Activated gamma-delta T cell (primary cell): ENCODE measurements around the gene TAL1.
"Not testable (repeated sequence)": the region's sequence is repeated elsewhere in the genome, so short reads cannot be mapped to it uniquely, and the experiment has no call there.

Experiments
- DNase-seq: peaks from one replicate; lab custom pipeline; 2025; lab: John Stamatoyannopoulos, UW

The TAL1 gene

DNA sequence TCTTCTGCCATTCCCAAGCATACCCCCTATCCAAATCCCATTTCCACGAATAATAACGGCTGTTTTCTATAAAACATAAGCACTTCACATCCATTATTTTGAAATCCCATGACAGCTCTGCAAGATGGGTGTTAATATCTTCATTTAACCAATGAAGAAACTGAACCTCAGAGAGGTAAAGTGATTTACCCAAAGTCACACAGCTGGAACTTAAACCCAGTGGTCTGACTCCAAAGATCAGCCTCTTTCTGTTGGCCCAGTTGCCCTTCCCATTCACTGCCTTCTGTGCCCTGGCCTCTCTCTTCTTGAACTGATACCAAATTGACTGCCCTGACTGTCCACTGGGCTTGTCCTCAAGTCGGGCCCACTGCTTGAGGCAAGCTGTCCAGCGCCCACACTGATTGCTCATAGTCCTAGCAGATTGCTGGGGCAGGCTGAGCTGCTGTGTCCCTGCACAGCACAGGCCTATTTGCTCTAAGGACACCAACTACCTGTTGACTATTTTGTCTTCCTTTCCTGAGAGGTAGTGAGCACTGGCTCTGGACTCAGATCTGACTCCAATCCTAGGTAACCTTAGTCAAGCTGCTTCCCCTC, 19.3 kb downstream of the TAL1 start:
- DNase-seq = no peak

DNA sequence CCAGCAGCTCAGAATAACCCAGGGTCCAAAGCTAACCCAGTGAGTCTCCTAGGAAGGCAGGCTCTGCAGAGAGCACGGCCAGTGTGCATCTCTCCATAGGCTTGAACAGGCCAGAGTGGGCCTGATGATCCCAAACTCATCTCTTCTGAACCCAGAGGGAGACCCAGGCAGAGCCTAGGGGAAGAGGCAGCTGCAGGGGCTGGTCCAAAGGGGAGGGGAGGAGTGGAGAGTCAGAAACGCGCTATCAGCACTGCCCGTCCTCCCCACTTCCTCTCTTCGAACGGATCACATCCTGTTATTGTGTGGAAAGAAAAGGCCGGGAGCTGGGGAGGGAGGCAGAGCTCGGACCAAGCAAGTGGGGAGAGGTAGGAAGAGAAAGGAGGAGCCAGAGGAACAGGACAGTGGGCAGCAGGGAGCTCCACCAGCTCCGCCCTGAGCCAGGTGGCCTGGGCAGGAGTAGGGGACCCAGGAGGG, 20.2 kb downstream of the TAL1 start:
- DNase-seq = no peak

DNA sequence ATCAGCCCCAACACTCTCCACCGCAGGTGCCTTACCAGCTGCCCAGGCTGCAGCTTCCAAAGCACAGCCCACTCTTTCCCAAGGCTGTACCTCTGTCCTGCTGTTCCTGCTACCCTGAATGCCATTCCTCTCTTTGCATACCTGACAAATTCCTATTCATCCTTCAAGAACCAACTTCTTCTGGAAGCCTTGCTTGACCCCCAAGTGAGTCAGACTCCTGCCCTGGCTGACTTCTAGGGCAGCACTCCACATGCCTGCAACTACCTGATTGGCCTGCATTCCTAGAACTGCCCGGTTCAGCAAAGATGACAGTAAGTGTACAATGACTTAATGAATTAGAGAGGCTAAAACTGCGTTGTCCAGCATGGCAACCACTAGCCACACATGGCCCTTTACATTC, 21.4 kb downstream of the TAL1 start:
- DNase-seq = no peak

DNA sequence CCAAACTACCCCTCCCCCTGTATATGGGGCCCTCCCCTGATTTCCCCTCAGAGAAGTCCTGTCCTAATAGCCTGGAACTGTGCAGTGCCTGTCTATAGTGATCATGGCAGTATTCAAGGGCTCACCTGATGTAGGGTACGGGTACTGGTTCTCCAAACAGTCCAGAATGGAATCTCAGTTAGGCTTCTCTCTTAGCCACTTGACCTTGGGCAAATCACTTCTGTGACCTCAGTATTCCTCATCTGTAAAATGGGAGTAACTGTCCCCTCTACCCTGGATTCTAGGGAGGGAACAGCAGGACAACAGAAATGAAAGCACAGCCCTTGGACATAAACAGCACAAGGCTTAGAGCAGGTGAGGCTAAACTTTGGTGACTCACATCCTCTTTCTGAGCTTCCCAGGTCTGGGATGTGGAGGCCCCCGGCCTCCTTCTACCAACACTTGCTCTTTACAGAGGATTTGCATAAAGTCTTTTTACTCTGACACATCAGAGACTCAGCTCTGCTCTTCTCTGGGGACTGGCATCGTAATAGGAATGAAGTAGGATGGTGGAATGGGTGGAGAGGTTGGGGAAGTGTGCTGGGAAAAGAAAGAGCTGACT, 22.2 kb downstream of the TAL1 start:
- no peak for DNase-seq

DNA sequence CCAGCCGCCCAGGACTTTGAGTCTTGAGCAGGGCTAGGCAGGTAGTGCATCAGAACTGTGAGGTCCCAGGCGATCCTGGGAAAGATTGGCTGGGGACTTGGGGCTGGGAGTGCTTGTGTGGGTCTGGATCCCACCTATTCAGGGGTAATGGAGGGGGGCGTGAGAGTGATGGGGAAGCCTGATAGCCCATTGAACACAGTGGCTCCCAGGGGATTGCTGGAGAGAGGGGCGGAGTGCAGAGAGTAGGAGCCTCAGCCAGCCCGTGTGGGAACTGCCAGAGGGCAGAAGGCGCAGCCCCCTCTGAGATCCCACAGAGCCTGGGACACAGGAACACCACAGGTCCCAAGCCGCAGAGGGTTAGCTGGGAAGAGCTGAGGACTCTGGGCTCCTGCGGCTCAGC, 22.9 kb downstream of the TAL1 start:
- no peak for DNase-seq

DNA sequence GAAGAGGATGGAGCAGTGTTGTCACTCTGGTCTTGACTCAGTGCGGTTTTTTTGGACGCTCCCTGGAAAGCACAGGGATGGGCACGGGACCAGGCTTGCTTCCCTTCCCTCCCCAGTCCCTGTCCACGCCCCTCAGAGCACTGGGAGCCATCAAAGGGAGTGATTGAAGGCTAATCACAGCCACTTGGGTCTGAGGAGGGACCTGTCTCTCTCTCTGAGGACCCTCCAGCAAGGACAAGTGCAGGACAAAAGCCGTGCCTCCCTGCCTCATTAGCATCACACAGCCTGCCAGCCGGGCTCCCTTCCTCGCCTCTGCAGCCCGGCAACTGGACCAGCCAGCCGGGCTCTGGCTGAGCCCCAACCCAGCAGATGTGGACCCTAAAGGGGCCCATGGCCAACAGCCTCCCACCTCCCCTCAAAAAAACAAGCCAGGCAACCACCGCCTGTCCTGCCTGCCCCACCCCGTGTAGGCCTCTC, 23.6 kb downstream of the TAL1 start:
- DNase-seq = no peak

DNA sequence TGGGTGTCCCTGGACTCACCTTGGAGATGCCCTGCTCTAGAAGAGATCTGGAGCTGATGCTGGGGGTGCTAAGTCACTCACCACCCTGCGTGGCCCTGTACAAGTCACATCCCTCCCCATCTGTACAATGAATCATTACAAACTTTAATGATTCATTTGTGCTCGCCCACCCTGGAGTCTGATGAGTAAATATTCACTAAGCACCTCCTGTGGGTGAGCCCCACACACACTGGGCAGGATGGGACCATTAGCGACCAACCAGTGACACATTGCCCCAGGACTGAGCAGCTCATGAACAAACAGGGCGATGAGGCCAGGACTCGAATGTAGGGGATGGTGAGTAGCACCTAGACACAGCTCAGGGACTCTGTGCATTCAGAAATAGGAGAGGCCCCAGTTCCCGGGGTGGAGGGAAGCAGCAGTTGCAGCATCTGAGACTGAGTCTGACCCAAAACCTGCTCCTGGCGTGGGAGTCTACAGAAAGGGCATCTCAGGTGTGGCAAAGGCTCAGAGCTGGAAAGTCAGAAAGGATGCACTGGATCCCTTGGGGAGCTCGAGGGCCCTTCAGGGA, 24.1 kb downstream of the TAL1 start:
- DNase-seq = no peak

- DNase-seq = no peak
These were observed 26.1 kb downstream of the TAL1 start for GRCh38 chr1:47205918-47206317.

DNA sequence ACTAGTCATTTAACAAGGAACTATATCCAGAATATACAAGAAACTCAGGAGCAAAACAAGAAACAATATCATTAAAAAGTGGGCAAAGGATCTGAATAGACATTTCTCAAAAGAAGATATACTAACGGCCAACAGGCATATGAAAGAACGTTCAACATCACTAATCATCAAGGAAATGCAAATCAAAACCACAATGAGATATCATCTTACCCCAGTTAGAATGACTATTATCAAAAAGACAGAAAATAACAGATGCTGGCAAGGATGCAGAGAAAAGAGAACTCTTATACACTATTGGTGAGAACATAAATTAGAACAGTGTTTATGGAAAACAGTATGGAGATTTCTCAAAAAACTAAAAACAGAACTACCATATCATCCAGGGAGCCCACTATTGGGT, 28.5 kb downstream of the TAL1 start:
- not testable (repeated sequence) for DNase-seq

DNA sequence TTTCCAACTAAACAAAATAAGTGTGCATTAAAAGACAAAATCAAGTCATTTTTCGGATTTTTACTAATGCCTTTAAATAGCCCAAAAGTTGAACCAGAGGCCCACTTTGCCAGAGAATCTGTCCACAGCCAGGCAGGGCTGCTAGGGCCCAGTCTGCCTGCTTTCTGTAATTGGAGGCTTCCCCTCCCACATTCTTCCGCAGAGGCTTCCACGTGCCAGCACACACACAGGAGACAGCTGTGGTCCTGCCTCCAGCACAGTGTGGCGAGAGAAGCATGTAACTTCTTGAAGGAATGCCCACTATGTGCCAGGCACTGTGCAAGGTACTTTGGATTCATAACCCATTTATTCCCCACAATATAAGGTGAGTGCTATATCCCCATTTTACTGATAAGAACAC, 30.8 kb downstream of the TAL1 start:
- no peak for DNase-seq

DNA sequence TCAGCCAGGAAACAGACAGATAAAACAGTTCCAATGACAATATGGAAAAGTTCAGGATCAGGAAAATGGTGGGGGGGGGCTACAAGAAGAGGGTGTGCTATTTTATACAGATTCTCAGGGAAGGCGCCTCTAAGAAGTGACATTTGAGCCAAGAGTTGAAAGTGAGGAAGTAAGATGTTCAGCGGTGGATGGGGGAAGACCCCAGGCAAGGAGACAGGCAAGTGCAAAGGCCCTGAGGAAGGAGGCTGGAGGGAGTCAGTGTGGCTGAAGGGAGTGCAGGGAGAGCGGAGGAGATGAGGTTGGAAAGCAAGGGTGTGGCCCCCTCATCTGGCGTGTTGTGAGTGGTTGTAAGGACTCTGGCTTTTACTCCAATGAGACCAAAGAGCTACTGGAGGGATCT, 33.8 kb downstream of the TAL1 start:
- DNase-seq = no peak

- DNase-seq = no peak
These were observed 35.4 kb downstream of the TAL1 start for GRCh38 chr1:47196622-47197021.

DNA sequence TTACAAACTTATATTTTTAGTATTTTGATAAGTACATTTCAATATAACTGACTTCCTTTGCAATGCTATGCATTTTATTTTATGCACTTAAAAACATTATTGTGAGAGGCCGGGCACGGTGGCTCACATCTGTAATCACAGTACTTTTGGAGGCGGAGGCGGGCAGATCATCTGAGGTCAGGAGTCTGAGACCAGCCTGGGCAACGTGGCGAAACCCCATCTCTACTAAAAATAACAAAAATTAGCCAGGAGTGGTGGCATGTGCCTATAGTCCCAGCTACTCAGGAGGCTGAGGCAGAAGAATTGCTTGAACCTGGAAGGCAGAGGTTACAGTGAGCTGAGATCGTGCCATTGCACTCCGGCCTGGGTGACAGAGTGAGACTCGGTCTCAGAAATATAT, 36.0 kb downstream of the TAL1 start:
- not testable (repeated sequence) for DNase-seq

- no peak for DNase-seq
These were observed 37.7 kb downstream of the TAL1 start for GRCh38 chr1:47194311-47194710.

DNA sequence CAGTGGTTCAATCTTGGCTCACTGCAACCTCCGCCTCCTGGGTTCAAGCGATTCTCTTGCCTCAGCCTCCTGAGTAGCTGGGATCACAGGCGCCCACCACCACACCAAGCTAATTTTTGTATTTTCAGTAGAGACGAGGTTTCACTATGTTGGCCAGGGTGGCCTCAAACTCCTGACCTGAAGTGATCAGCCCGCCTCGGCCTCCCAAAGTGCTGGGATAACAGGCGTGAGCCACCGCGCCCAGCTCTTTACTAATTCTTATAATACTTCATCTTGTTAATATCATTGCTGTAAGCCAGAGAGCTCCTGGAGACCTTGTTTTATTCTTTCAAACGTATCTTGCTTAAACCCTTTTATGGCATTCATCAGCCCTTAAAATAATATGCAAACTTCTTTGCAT, 38.5 kb downstream of the TAL1 start:
- not testable (repeated sequence) for DNase-seq

GRCh38 chr1:47192458-47193384, 39.3 kb downstream of the TAL1 start:
- DNase-seq = no peak

DNA sequence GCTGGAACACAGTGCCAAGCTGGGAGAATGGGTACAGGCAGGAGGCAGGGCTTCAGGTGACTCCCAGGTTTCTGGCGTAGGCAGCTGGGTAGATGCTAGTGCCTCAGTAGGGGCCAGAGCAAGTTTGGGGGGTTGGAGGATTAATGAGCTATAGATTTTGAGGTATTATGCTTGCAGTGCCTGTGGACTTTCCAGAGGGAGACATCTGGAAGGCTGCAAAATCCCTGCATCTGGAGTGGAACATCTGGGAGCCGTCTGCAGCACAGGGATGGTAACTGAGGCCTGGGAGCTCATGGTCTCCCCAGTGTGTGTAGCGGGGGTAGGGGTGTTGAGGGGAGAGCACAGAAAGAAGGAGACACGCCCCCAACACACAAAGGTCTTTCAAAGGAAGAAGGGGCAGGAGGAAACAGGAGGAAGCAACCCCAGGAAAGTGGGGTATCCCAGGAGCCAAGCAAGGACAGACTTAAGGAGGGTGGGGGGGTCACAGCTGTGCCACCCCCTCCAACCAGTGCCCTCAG, 40.0 kb downstream of the TAL1 start:
- no peak for DNase-seq

DNA sequence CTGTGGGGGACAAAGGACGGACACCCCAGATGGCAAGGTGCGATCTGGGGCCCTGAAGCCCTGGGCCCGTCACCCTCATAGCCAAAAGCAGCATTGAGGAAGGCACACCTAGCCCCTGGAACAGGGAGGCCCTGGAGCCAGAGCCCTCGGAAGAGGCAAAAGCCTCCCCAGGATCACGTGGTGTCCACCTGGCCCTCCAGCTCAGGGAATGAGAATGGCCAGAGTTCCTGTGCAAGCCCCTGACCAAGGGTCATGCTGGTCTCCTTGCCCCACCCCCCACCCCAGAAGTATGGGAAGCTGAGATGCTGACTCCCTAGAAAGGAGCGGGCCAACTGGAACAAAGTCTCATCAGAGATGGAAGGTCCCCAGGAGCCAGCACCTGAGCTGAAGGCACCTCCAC, 41.2 kb downstream of the TAL1 start:
- no peak for DNase-seq

- no peak for DNase-seq
These were observed 41.5 kb downstream of the TAL1 start for GRCh38 chr1:47190509-47190855.

DNA sequence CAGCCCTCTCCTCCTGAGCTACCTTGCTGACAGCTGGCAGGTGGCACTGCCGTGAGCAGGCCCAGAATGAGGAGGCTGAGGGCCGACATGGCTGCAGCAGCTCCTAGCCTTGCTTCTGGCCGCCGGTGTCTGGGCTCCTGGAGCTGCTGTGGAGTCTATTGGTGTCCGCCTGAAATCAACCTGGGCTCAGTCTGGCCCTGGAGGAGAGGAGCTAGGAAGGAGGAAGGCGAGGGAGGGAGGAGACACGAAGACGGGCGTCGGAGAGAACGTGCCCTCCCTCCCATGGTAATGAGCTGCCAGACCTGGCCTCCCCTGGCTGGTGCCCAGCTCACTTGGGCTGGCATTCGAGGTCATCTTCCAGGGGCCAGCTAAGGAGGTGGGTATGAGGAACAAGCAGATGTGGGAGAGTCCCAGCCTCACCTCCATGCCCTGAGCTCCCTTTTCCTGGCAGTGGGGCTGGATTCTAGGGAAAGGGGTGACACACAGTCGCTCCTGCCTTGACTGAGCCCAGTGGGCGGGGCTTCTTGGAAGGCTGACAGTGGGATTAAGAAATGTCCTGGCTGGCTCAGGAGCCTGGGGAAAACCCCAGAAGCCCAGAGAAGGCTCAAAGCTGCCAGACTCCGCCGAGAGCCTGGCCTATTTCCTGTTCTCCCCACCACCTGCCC, 42.0 kb downstream of the TAL1 start, which contains the start of gene PDZK1IP1:
TSS of gene PDZK1IP1 (minus strand) at position 193 of the 665 bp plus-strand sequence. CDS start at position 89, 104 bp downstream.
- DNase-seq = no peak
